Stimulated activated CD8-positive, alpha-beta memory T cell treated with anti-CD3 and anti-CD28 coated beads, Interleukin-2, amount 100 ng/mL, for 48 hours (primary cell): Measurements from ENCODE around the gene KCNMB2.

Source experiments
- DNase-seq, 2 donors: peaks; one replicate each; pipeline ENCODE4 v3.0.0-alpha.2; 2020; ENCODE audit warnings: low read depth in 2 of 2

KCNMB2 gene

DNA sequence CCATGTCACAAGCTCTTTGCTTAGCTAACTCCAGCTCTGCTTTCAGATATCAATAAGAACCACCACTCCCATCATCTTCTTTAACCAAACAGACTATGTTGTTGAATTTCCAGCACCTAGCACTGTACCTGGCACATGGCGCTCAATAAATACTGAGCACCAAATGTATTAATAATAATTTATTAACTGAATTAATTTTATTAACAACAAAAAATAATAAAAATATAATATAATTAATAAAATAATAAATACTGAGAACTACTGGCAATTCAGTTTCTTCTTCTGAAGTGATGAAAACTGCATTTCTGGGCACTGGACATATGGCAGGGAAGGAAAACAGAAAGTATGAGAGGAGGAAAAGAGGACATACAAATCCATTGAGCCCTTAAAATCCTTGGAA lies 271.5 kb downstream of the KCNMB2 start:
- no peak for DNase-seq

DNA sequence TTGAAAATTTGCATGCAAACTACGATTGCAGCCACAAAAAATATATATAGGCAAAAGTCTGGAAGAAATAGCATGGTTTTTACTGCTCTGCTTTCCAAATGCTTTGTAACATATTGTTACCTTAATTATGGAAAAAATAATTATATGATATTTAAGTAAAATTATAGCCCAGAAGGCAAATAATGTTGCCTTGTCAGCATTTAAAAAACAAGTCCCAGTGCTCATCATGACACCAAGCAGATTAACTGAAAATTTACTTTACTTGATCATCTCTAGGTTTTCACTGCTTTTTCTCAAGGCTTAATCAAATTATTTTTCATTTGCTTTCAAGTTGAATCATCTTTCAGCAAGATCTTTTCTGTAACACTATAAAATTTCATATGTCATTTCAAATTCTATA lies 272.5 kb downstream of the KCNMB2 start:
- no peak for DNase-seq

DNA sequence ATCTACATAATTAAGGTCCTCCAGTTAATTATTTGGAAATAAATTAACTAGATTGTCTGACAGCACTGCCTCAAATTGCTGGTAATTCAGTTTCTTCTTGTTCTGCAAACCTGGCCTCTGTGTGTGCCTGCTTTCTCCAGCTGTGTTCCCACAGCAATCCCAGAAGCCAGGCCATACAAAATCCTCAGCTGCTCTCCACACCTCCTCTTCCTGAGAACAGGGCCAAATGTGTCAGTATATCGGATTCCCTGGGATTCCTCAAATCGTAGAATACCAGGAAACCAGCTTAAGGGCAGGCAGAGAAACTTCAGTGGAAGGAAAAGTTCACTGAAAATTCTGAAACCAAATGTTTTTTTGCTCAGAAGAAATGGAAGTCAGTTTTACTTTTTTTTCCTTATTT lies 273.9 kb downstream of the KCNMB2 start:
- no peak for DNase-seq

DNA sequence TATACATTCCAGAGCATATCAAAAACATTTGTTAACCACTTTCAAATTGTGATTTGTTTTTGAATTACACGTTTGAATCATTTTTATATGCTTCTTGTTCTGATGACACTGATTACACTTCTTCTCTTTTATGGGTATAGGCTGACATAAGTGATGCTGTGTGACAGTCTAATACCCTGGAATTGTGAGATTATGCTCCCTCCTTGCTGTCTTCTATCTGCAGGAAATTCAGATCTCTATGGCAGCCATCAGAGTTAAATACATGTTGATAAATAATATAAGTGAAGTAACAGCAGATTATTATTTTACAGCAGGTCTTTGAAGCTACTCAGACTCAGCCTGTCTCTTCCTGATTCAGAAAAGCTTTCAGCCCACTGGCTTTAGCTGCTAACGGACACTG lies 286.5 kb downstream of the KCNMB2 start:
- DNase-seq = no peak

DNA sequence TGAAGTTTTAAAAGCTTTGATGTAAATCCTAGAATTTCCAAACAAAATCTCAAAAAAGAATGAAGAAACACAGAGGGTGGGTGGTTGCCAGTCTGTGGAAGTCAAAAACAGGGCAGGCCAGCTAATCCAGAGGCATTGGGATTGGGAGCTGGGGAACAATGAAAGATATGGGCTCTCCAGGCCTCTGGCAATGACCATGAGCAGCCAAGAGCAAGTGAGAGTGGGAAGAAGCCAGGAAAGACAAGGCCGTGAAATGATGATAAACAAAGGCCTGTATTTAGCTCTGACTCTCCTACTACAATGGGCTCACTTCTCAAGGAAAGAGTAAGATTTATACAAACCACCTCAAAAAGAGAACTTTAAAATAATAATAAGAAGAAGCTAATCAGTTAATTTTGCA lies 286.9 kb downstream of the KCNMB2 start:
- no peak for DNase-seq

DNA sequence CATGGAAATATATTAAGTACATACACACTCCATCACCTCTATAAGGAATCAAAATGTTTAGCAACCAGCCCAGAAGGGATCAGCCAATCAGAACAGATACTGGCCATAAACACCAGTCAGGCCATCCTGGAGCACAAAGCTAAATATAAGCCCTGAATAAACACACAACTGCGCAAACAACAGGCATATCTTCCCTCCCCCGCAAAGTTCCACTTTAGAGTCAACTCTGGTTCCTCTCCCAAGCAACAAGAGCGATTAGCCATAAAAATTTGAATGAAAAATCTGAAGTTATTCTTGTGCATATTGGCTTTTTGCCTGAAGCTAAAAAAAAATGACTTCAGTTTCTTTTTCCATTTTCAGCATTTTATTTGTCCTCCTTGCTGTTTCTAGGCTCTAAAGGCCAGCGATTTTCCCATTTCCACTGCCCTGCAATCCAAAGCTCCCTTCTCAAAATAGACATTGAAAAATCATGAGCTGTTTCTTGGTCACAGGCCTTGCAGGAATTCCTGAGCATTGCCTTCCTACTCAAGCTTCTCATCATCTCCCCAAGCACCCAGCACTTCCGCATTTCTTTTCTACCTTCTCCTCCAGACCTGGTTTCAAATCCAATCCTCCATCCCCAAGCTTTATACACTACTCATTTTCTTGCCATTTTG lies 287.5 kb downstream of the KCNMB2 start:
- DNase-seq = no peak

DNA sequence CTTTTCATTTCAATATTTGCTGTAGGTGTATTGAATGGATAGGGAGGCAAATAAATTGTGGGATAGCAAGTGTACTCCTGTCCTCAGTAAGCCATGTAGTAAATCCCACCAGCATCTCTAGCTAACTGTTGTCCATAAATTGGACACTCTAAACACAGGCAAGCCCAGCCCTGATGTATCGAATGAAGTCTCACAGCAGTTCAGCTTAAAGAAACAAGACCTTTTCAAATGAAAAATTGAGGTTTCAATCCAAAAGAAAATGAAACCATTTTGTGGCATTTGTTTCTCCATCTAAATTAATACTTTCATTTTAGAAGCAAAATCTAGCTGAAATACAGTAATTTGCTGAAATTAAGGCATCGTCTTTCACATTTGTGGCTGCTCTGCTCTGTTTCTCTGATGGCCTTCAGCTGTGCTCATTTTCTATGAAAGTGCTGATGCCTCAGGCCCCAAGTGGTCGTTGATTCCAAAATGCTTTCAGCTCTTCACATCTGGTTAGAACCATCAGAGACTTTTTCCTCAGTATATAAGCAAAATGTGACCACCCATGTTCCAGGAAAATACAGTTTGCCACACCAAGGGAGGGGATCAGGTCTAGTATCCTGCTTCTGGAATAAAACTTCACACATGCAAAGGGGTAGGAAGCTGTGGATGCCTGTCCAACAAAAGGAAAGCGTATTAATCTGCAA lies 290.3 kb downstream of the KCNMB2 start:
- no peak for DNase-seq

DNA sequence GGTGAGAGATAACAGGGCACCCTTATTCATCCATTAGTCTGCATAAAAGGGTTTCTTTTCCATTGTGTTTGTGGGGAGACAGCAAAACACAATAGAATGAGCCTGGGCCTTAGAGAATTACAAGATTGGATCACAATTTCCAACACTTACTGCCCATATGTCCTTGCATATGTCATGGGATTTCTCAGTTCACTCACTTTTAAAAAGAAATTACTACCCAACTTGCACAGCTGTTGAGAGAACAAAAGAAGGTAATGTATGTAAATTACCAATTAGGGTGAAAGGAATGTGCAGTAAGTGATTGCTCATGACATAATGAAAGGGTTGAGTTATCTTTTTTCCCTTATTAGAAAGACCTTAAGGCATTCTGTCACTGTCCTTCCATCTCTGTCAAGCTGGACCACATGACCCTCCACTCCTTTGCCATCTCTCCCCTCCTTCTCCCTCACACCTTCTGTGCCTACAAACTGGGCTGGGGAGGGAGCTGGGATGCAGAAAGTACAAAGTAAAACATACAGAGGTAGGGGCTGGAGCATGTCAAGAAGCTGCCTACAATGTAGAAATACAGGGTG lies 291.1 kb downstream of the KCNMB2 start:
- no peak for DNase-seq

DNA sequence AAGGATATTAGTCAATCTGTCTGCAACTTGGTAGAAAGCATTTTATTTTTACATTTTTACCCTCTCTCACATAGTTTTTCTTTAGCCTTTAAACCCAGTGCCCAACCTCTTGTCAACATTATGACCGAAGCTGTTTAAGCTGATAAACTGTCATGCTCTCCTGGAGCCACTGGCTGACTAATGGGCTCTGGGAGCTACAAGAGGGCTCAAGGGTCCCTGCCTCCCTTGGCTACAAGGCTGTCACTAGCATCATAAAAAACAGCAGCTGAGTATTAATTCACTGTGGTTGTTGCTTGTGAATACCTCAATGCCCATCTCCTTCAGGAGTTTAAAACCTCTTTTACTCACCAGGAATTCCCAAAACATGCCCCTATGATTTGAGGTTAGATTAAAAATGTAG lies 297.5 kb downstream of the KCNMB2 start:
- no peak for DNase-seq

DNA sequence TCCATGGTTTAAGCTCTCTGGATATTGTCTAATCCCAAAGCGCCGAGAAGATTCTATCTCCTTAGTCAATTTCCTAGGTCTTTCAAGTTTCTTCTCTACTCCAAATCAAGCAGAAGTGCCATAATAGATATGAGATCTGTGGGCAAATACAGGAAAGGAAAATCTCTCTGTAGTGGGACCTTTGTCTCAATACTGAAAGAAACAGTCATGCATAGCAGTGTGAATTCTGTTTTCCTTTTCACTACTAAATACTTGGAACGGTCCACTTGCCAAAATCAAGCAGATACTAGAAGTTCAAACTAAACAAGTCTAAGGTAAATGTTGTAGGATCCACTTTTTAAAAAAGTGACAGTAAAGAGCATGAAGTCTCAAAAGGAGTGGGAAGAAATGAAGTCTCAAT lies 298.8 kb downstream of the KCNMB2 start:
- no peak for DNase-seq

DNA sequence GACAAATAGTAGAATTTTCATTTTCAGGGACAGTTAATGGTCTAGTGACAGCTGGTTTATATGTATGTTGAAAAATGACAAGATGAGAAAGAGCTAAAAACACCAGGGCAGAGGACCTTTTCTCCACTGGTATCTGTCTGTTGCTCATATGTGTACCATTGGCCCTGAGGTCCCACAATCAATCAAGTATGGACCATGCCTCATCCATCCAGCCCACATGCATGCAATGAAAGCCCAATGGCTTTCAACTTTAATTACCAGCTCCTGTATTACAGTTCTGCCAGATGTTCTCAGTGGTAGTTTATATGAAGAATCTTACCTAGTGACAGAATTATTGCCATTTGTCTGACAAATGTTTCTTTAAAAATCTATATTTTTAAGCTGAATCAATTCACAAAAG lies 301.3 kb downstream of the KCNMB2 start:
- no peak for DNase-seq

DNA sequence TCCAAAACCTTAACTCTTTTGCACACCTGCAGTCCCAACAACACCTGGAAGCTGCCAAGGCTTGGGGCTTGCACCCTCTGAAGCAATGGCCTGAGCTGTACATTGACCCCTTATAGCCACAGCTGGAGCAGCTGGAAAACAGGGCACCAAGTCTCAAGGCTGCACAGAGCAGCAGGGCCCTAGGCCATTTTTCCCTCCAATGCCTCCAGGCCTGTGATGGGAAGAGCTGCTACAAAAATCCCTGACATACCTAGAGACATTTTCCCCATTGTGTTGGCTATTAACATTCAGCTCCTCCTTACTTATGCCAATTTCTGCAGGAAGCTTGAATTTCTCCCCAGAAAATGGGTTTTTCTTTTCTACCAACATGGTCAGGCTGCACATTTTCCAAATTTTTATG lies 304.4 kb downstream of the KCNMB2 start:
- DNase-seq = no peak

DNA sequence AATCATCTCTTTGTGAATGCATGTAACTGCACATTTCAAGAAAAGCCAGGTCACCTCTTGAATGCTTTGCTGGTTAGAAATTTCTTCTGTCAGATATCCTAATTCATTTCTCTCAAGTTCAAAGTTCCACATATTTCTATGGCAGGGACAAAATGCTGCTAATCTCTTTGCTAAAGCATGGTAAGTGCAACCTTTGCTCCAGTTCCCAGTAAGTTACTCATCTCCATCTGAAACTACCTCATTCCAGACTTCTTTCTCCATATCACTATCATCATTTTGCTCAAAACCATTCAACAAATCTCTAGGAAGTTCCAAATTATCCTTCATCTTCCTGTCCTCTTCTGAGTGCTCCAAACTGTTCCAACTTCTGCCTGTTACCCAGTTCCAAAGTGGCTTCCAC lies 304.8 kb downstream of the KCNMB2 start:
- DNase-seq = no peak

DNA sequence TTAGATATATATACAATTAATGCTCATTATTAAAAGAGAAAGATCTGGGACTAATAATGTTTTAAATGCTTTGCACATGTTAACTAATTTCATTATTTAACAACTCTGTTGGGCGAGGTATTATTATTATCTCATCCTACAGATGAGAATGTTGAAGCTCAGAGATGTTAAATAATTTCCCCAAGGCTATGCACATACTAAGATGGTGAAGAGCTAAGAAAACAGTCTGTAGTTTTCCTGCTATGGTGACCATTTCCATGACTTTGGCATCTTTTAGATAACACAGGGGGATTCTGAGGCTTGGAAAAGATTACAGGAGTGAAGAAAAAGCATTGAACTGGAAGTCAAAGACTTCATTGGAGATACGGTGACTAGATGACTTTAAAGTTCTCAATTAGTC lies 308.7 kb downstream of the KCNMB2 start:
- no peak for DNase-seq

DNA sequence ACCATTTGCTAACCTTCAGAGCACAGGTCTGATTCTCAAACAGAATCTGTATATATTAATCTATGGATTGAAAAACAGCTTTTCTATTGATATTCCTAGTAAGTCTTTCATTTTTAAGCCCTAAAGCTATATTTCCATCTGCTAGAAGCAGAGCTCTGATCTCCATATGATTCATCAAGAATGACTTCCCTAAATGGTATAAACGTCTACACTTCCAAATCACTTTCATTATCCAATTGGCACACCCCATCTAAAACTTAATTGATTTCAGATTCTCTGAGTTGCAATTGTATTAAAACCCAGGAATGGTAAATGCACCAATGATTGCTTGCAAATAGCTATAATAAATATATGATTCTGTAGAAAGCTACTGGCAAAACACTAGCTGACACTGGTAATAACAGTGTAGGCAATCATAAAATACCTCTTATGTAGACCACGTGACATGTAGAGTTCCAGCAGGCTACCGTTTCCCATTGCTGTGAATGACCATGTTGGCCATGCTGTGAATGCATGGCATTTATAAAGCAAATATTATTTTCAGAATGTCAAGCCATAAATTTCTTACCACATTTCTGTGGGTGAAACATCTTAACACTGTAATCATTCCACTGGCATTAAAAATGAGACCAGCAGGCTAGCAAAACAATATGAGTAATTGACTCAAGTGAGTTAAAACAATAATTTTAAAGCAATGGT lies 309.3 kb downstream of the KCNMB2 start:
- no peak for DNase-seq

DNA sequence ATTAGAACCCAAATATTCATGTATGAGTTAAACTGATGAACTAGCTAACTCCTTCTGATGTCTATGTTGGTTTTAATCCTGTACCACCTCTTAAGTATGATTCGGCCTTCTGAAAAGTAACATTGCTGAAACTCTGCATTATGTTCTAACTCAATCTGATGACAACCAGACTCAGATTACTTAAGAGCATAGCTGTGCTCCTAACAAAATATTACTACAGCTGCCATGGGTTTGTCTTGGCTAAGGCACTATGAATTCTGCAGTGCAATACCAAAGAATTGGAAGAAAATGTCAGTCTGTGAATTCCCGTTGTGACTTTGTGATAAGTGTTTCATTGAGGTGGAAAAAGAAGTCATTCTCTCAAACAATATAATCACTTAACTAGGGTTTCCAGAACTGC lies 311.0 kb downstream of the KCNMB2 start:
- DNase-seq = no peak

DNA sequence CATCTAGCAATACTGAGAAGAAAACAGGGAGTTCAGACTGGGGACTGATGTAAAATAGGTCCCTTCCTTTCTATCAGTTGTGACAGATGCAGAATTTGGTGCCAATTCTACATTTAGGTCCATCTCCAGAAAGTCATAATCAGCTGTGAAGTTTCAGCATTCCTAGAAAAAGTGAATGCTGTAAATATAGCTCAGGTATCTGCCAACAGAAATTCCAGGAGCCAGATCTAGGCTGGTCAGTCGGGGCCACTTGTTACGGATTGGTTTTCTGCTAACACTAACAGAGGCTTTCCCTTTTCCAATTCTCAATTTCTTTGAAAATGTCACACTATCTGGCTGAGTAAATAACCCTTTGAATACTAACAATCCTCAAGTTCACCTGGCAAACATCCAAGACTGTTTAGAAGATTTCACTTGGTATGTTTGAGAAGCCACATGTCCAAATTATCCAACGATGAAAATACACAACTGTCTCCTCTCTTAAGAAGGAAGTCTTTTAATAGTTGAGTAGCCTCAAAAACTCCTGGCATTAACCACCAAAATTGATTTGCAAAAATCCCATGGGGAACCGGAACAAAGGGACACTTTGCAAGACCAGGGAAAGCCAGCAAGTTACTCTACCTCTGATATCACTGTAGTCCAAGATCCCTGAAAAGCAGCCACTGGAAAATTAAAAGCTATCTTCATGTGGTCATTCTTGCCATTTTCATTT lies 313.1 kb downstream of the KCNMB2 start:
- no peak for DNase-seq

DNA sequence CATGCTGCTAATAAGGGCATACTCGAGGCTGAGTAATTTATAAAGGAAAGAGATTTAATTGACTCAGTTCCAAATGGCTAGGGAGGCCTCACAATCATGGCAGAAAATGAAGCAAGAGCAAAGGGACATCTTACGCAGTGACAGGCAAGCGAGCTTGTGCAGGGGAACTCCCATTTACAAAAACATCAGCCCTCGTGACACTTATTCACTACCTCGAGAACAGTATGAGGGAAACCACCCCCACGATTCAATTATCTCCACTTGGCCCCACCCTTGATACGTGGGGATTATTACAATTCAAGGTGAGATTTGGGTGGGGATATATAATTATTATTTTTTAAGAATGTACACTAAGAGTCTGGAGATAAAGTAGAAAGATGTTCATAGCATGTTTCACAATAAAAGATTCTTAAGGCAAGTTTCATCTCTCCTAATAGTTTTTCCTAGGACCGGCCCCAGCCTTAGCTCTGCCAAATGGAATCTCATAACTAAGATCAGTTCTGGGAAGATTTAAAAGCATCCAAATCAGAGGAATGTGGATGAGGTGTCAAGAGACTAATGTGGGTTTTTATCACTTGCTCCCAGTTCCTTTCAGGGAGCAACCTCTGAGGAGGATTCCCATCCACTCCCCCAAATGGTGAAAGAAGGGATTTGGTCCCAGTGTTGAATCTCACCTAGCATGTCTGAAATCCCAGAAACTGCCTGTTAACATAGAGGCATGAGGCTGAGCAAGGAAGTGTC lies 314.4 kb downstream of the KCNMB2 start:
- no peak for DNase-seq

DNA sequence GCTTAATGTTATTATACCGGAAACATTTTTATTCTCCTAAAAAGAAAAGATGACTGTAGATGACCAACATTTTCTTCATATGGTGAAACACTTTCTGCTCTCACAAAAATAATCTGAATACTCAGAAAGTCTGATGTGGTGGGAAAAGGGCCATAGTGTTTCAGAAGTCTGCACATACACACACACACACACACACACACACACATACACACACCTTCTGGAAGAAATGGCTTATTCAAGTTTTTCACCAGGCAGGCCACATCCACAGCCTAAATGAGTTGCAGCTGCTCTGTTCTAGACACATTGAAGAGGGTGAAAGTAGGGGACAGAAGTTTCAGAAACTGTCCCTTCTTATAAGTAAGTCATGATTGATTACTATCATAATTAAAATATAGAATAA lies 315.3 kb downstream of the KCNMB2 start:
- DNase-seq = no peak

DNA sequence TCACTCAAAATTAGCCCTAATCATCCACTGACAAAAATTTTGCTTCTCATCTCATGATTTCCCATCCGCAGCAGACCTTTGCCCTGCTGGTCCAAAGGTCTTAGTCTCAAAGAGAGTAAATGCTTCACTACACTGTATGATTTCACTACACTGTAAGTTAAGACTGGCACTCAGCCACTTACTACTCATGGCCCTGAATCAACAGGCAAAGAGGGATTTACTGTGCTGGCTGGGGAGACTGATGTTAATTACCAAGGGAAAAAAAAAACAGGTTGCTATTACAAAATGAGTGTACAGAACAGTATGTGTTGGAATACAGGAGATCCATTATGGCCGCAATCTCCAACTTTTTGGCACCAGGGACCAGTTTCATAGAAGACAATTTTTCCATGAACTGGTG lies 320.6 kb downstream of the KCNMB2 start:
- DNase-seq = no peak

DNA sequence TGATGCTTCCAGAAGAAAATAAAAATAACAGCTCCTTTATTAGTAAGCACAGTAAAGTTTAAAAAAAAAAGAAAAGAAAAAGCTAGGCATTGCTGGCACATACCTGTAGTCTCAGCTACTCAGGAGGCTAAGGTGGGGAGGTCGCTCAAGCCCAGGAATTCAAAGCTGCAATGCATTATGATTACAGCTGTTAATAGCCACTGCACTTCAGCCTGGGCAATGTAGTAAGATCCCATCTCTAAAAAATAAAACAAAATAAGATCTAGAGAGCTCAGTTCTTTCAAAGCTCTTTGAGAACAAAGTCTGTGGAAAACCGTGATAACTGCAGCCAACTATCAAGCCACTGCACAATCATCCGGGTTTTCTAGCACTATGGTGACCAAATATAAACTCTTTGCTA lies 323.1 kb downstream of the KCNMB2 start:
- no peak for DNase-seq
